HG02970 (cell line): Measurements from ENCODE around the gene GPR162.
"Not testable (repeated sequence)": the region's sequence is repeated elsewhere in the genome, so short reads cannot be mapped to it uniquely, and the experiment has no call there.

Experiments used
- ATAC-seq: cut with Tn5 transposase; IDR thresholded peaks from one replicate; pipeline ENCODE4 v1.9.1; 2021; ENCODE audit warnings: mild to moderate bottlenecking, moderate library complexity, moderate number of reproducible peaks; ENCODE audit not compliant: unreplicated experiment, low FRiP score

GPR162 gene

DNA sequence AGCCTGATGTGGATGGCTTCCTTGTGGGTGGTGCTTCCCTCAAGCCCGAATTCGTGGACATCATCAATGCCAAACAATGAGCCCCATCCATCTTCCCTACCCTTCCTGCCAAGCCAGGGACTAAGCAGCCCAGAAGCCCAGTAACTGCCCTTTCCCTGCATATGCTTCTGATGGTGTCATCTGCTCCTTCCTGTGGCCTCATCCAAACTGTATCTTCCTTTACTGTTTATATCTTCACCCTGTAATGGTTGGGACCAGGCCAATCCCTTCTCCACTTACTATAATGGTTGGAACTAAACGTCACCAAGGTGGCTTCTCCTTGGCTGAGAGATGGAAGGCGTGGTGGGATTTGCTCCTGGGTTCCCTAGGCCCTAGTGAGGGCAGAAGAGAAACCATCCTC lies 48.7 kb downstream of the GPR162 start:
- ATAC-seq, result not testable (repeated sequence)

DNA sequence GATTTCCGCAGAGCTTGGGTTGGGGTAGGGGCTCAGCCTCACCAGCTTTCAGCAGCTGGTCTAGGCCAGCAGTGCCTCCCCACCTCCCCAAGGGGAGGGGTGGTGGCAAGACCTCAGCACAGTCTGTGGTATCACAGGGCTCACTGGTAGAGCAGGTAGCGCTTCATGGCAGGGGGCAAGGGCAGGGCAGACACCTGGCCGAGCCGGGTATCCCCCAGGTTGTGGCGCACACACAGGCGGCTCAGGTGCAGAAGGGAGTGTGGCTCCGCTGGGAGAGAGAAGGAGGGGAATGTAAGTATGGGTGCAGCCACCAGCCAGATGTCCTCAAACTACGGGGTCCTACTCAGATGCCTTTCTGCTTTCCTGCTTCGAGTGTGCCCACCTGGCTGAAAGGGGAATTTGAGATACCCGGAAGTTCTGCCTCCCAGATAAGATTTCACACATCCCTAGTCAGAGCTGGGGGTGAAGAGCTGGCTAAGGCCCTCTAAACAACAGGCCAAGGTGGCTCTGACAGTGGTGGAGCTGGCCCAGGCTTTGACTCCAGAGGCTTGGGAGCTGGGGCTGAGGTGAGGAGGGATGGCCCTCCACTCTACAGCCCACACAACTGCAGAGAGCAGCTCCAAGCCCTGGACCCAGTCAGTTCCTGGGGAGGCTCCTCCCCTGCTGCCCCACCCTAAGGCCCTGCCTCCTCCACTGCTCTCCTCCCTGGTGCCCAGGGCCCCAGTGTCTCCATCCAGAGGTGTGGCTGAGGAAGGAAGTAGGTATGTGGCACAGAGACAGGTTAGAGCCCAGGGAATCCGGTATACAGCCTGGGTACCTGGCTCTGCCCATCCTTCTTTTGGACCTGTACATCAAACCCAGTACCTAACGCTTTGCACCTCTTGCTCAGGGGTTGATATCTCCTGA lies 49.7 kb downstream of the GPR162 start:
- no peak for ATAC-seq

DNA sequence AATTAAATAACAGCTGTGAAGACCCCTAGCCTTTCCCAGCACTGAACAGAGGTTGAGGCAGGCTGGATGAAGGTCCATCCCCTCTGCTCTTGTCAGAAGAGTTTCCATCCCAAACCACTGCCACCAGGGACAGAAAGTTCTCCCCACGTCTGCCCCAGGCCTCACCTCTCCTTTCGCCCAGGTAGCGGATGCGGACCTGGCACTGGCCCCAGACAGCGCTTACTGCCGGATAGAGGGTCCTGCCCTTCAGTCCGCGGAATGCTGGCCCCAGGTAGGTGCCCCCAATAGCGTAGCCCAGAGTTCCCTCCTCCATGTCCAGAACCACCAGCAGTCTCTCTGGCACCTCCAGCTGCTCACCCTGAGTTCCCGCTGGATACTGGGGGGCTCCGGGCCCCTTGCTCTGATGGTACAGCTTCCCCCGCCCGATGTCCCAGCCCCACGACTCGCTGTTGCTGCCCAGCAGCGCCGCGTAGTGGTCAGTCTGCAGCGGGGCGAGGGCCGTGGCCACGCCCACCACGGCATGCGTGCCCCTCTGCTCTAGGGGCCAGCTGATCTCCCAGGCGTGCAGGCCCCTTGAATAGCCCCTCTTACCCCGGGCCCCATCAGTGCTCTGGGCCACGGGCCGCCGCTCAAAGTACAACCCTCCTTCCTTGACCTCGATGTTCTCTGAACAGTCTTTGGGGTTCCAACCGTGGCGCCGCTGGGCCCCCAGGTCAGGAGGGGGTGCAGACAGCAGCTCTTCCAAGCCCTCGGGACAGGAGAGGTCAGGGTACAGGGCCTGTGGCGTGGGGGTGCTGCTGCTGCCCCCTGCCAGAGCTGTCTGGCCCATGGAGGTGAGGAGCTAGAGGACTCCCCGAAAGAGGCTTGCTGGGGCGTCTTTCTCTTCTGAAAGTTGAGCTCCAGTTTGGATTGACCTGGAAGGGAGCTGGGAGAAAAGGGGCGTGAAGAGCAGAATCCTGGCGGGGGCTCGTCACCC lies 50.7 kb downstream of the GPR162 start:
- no peak for ATAC-seq

DNA sequence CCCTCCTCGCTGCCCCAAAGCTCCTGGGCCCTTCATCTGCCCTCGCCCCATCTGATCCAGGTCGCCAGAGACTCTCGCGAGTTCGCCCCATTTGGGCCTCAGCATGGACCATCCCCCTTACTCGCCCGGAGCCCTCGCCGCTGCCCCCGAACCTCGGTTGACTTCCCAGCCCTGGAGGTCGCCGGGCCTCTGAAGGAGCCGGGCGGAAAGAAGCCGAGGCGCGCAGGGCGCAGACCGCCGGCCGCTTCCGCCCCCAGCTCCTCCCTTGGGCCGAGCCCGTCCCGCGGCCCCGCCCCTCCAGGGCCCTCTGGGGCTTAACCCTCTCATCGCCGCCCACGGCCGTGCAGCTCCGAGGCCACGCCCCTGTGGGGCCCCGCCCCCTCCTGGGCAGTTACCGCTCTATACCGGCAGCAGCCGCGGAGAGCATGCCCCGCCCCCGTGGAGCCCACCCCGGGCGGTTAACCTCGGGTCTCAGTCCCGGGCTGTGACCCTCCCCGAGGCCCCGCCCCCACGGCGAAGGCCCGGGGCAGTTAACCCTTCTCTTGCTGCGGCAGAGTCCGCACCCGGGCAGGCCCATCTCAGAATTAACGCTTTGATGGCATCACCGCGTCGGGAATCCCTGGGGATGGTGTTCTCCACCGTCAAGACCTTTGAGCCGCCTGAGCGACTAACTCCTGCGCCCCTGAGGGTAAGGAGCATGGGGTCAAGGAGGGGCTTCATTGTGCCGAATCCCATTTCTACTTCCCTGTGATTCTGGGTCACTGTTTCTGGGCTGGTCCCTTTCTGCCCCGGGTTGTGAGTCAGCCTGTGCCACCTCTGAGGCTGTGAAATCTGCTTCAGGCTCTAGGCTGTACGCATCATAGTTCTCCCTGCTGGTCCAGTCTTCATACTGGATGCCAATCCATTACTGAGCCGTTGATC lies 51.7 kb downstream of the GPR162 start, which contains the start of gene SPSB2:
TSS of gene SPSB2 (minus strand) at position 210 of the 921 bp plus-strand sequence. CDS start 402 bp downstream, outside the sequence.
- peak; percentile 65 for ATAC-seq

DNA sequence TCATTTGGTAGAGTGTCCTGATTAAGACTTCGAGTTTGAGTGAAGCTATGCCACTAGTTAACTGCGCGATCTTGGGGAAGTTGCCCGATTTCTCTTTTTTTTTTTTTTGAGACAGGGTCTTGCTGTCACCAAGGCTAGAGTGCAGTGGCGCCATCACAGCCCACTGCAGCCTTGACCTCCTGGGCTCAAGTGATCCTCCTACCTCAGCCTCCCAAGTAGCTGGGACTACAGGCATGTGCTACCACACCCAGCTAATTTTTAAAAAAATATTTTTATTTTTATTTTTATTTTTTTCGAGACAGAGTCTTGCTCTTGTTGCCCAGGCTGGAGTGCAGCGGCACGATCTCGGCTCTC lies 52.4 kb downstream of the GPR162 start:
- ATAC-seq, result not testable (repeated sequence)
